RWPE1 (cell line): ENCODE results near the gene NAA38.

ENCODE experiments used
- CTCF ChIA-PET: fragments of 350-600 bp; sonication (Branson Sonifier 250); formaldehyde crosslinking; extraction: SDS; loops from one replicate; lab custom pipeline; 2021; lab: Yijun Ruan, JAX
- POLR2A ChIA-PET: fragments of 400-600 bp; formaldehyde crosslinking; extraction: SDS; loops from one replicate; lab custom pipeline; 2020; ENCODE audit warnings: antibody characterized with exemption; ENCODE audit not compliant: low non-redundant PET; lab: Yijun Ruan, JAX
- DNase-seq: peaks from one replicate; pipeline ENCODE4 v3.0.0; 2012; ENCODE audit warnings: low spot score
- H3K27ac ChIP-seq: fragments of 450-650 bp; 2 replicates; pipeline ENCODE4 v1.5.1; 2017
- TF ChIP-seq, protein P1 (sequence below): fragments of 450-650 bp; conservative IDR thresholded peaks from 2 replicates; pipeline ENCODE4 v1.5.1; 2017; ENCODE audit warnings: low read depth, mild to moderate bottlenecking

The NAA38 gene

DNA sequence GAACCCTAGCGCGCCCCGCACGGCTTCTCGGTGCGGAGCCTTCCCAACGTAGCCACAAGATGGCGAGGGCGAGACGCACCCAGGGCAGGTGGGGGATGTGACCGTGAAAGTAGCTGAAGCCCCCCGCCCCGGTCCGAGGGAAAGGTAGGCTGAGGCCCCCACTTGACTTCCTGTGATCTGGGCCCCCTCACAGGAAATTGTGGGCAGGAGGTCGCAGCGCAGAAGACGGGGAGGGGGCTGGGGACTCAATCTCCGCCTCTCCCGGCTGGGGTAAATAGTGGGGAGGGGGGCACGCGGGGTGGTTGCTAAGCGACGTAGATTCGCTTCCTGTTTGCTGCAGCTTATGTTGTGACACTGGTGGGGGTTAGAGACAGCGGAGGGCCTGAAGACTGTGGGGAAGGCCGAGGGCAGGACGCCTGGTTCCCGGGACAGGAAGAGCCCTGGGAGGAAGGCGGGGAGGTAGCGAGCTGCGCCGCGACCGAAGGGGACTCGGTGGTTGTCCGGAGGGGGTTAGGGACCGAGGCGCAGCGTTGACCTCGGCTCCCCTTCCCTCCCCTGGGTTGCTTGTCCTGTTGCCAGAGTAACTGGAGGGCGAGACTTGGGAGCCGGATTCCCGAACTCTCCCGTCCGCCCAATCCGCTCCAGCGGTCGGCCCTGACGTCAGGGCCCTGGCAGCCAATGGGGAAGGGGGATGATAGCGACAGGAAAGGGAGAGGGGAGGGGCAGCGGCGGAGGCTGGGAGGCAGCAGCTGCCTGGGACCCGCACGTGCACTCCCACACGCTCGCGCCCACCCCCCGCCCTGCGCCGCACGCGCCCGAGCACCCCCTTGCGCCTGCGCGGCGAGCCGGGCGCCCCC, 22.2 kb downstream of the NAA38 start:
- TF ChIP-seq, protein P1, sequence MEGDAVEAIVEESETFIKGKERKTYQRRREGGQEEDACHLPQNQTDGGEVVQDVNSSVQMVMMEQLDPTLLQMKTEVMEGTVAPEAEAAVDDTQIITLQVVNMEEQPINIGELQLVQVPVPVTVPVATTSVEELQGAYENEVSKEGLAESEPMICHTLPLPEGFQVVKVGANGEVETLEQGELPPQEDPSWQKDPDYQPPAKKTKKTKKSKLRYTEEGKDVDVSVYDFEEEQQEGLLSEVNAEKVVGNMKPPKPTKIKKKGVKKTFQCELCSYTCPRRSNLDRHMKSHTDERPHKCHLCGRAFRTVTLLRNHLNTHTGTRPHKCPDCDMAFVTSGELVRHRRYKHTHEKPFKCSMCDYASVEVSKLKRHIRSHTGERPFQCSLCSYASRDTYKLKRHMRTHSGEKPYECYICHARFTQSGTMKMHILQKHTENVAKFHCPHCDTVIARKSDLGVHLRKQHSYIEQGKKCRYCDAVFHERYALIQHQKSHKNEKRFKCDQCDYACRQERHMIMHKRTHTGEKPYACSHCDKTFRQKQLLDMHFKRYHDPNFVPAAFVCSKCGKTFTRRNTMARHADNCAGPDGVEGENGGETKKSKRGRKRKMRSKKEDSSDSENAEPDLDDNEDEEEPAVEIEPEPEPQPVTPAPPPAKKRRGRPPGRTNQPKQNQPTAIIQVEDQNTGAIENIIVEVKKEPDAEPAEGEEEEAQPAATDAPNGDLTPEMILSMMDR, result peak; percentile 82
- H3K27ac ChIP-seq, result peak overlapping the region; percentile 99
- ChIA-PET CTCF (interaction anchor here (0.5 to 1.3 kb wide), 14 partner anchors 10 to 281 kb away, joined by 3 to 10 read pairs (median 4); partner anchors contain the start of genes CYB5D1 and NAA38), POLR2A (interaction anchor here (0.5 to 2.2 kb wide), 6 partner anchors 9 to 413 kb away, joined by 3 to 6 read pairs (median 4); partner anchors contain the start of genes CTC1 and TP53)
- peak; percentile 96 for DNase-seq

DNA sequence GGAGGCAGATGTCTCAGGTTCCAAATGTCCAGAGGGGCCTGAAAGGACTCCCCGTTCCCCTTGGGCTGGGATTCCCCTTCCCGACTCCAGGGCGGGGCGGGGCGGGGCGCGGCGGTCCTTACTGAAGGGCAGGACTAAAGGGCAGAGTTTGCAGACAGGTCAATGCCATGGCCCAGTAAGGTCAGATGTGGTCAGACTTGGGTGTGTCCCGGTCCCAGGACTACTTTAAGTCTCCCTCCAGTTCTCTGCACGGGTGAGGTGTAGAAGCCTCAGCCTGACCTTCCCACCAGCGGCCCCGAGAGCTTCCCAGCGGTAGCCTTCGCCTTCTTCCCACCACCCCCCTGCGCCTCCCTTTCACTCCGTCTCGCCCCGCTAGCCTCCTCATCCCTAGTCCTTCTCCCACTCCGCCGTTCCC, 22.8 kb downstream of the NAA38 start:
- CTCF ChIA-PET, result interaction anchor here (0.6 to 2.0 kb wide), 12 partner anchors 9 to 282 kb away, joined by 3 to 10 read pairs (median 4); partner anchors contain the start of genes CYB5D1 and NAA38
- POLR2A ChIA-PET, result interaction anchor here (0.9 to 2.2 kb wide), 3 partner anchors 10 to 148 kb away, joined by 3 to 6 read pairs (median 4); partner anchors contain the start of gene TP53
- DNase-seq, result no peak

DNA sequence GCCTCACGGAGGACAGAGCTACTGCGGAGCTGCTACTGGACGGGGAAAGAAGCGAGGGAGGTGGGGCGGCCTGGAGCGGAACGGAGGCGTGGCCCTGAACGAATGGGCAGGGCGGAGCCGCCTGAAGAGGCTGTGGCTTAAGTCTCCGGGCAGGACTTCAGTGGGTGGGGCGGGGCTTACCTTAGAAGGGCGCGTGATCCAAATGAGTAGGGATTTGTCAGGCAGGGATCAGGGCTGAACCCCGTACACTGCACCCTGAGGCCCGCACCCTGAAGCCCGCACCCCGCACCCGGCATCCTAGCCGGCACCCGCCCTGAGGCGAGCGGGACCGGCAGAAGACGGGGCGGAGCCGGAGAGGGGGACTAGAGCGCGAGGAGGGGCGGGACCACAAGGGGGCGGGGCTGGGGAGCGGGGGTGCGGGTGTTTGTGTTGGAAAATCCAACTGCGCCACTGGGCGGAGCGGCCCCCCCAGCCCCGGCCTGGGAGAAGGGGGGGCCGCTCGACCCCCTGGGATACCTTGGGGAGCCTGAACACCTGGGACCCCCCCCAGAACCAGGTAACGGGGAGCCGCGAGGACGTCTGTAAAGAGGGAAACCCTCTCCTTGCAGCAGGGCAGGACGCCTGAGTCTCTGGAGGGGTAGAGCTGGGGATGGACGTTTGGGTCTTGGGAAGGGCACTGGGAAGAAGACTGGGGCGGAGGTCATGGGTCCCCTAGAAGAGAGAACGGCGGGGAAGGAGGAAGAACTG, 23.4 kb downstream of the NAA38 start, which contains the start of gene KDM6B:
KDM6B (plus strand) TSS at position 423 of the 747 bp plus-strand sequence. CDS start 11,338 bp downstream, outside the sequence.
- H3K27ac ChIP-seq, result peak within 1 kb of the TSS; percentile 99
- POLR2A ChIA-PET, result interaction anchor here (1.3 to 2.2 kb wide), 2 partner anchors 11 to 147 kb away, joined by 4 to 6 read pairs; partner anchors contain the start of gene TP53
- TF ChIP-seq, protein P1, result no peak
- DNase-seq, result peak; percentile 86
- CTCF ChIA-PET, result interaction anchor here (0.6 to 2.0 kb wide), 10 partner anchors 9 to 229 kb away, joined by 3 to 10 read pairs (median 4); no protein-coding TSS in a partner anchor

More for the DNA sequence above, 22.8 kb downstream of the NAA38 start:
- TF ChIP-seq, protein P1, result no peak
- peak overlapping the region; percentile 99 for H3K27ac ChIP-seq

DNA sequence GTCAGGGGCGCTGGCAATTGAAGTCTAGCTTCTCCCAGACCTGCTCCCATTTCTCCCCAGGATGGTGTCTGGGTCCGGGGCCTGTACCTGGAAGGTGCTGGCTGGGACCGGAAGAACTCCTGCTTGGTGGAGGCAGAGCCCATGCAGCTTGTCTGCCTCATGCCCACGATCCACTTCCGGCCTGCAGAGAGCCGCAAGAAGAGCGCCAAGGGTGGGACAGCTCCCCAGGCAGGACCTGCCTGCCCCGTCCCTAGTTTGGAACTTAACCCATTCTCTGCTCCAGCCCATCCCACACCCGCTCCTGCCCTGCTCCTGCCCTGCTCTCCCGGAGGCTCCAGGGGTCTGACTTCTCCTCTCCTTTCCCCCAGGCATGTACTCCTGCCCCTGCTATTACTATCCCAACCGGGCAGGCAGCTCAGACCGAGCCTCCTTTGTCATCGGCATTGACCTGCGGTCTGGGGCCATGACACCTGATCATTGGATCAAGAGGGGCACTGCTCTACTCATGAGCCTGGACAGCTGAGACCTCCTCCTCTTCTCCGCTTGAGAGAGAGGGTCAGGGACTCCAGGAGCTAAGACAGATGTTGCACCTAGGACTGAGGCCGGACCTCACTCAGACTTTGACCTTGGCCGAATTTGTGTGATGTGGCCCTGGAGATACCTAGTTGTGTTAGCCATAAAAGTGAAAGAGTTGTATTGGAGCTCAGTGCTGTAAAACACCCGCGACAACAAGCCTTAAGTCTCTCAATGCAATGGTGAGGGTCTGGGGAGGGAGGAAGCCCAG, 24.2 kb downstream of the NAA38 start:
- TF ChIP-seq, protein P1, result no peak
- ChIA-PET POLR2A (no interaction called here), CTCF (interaction anchor here (0.5 to 2.0 kb wide), 9 partner anchors 10 to 212 kb away, joined by 3 to 10 read pairs (median 3); no protein-coding TSS in a partner anchor)
- peak overlapping the region; percentile 99 for H3K27ac ChIP-seq
- DNase-seq, result no peak

DNA sequence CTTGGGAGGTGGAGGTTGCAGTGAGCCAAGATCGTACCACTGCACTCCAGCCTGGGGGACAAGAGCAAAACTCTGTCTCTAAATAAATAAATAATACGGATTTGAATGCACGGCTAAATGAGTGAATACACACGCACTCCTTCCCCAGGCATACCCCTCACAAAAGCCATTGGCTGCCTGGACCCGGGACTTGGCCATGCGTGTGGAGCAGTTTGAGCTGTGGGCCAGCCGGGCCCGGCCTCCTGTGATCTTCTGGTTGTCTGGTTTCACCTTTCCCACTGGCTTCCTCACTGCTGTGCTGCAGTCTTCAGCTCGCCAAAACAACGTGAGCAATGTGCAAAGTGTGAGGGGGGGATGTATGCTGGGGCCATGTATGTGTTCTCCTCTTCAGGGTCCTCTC, 24.9 kb downstream of the NAA38 start:
- no peak for DNase-seq
- TF ChIP-seq, protein P1, result no peak
- ChIA-PET CTCF (interaction anchor here (0.6 to 2.0 kb wide), 4 partner anchors 9 to 213 kb away, joined by 3 to 10 read pairs (median 3); no protein-coding TSS in a partner anchor), POLR2A (no interaction called here)
- no peak overlapping the region for H3K27ac ChIP-seq
